ENCODE data around the gene BMPR2.

GRCh38 chr2:202613479-202613878, 237.4 kb downstream of the BMPR2 start:
- TF ChIP-seq POLR2A (IDR thresholded peaks at IDR 0.05) (no peak), CTCF (IDR thresholded peaks at IDR 0.05 in 8 of 11, conservative IDR thresholded peaks at IDR 0.05 in 3 of 11) (no peak)
